Measurements from ENCODE around the gene ZNF41.
"Not testable (repeated sequence)": the region's sequence is repeated elsewhere in the genome, so short reads cannot be mapped to it uniquely, and the experiment has no call there.

Gene ZNF41

GRCh38 chrX:47507153-47507867 is 24.3 kb upstream of the ZNF41 start:
- Histone ChIP-seq H3K4me1 (ENCODE audit: control insufficient read depth in 1 of 2, insufficient read depth in 2 of 2, low read length in 2 of 2) (no peaks in the 10 kb centered on the region), H3K36me3 (ENCODE audit: control insufficient read depth in 1 of 2, insufficient read depth in 2 of 2, low read length in 2 of 2) (no peaks in the 10 kb centered on the region), H3K9me3 (ENCODE audit: control insufficient read depth in 1 of 2, low read length in 2 of 2) (no peaks in the 10 kb centered on the region)

GRCh38 chrX:47503151-47503550 is 20.1 kb upstream of the ZNF41 start:
- H3K27ac ChIP-seq (ENCODE audit: low read length): no peak overlapping the region
- no peaks in the 10 kb centered on the region for H3K27me3 ChIP-seq (ENCODE audit: low read depth, low read length)
- no peak overlapping the region for H3K4me3 ChIP-seq (ENCODE audit: low read depth in 1 of 2, low read length in 2 of 2)

More at GRCh38 chrX:47507153-47507867, 24.3 kb upstream of the ZNF41 start:
- H3K27ac ChIP-seq (ENCODE audit: low read length): no peak overlapping the region
- no peak overlapping the region for H3K4me3 ChIP-seq (ENCODE audit: low read depth in 1 of 2, low read length in 2 of 2)
- no peaks in the 10 kb centered on the region for H3K27me3 ChIP-seq (ENCODE audit: low read depth, low read length)

GRCh38 chrX:47502316-47503125 is 19.5 kb upstream of the ZNF41 start:
- Histone ChIP-seq H3K27me3 (ENCODE audit: low read depth, low read length) (no peaks in the 10 kb centered on the region), H3K9me3 (ENCODE audit: control insufficient read depth in 1 of 2, low read length in 2 of 2) (no peaks in the 10 kb centered on the region), H3K4me1 (ENCODE audit: control insufficient read depth in 1 of 2, insufficient read depth in 2 of 2, low read length in 2 of 2) (no peaks in the 10 kb centered on the region), H3K4me3 (ENCODE audit: low read depth in 1 of 2, low read length in 2 of 2) (no peak overlapping the region), H3K36me3 (ENCODE audit: control insufficient read depth in 1 of 2, insufficient read depth in 2 of 2, low read length in 2 of 2) (no peaks in the 10 kb centered on the region), H3K27ac (ENCODE audit: low read length) (no peak overlapping the region)

More at GRCh38 chrX:47503151-47503550, 20.1 kb upstream of the ZNF41 start:
- Histone ChIP-seq H3K4me1 (ENCODE audit: control insufficient read depth in 1 of 2, insufficient read depth in 2 of 2, low read length in 2 of 2) (no peaks in the 10 kb centered on the region), H3K36me3 (ENCODE audit: control insufficient read depth in 1 of 2, insufficient read depth in 2 of 2, low read length in 2 of 2) (no peaks in the 10 kb centered on the region), H3K9me3 (ENCODE audit: control insufficient read depth in 1 of 2, low read length in 2 of 2) (no peaks in the 10 kb centered on the region)

- Histone ChIP-seq H3K4me3 (ENCODE audit: low read depth in 1 of 2, low read length in 2 of 2) (no peak overlapping the region), H3K36me3 (ENCODE audit: control insufficient read depth in 1 of 2, insufficient read depth in 2 of 2, low read length in 2 of 2) (no peaks in the 10 kb centered on the region), H3K4me1 (ENCODE audit: control insufficient read depth in 1 of 2, insufficient read depth in 2 of 2, low read length in 2 of 2) (no peaks in the 10 kb centered on the region), H3K9me3 (ENCODE audit: control insufficient read depth in 1 of 2, low read length in 2 of 2) (no peaks in the 10 kb centered on the region), H3K27me3 (ENCODE audit: low read depth, low read length) (no peaks in the 10 kb centered on the region), H3K27ac (ENCODE audit: low read length) (no peak overlapping the region)
Measured at GRCh38 chrX:47501226-47502074, 18.4 kb upstream of the ZNF41 start.

GRCh38 chrX:47500554-47500953 is 17.5 kb upstream of the ZNF41 start:
- no peaks in the 10 kb centered on the region for H3K9me3 ChIP-seq (ENCODE audit: control insufficient read depth in 1 of 2, low read length in 2 of 2)

GRCh38 chrX:47499293-47499692 is 16.3 kb upstream of the ZNF41 start:
- no peak overlapping the region for H3K27ac ChIP-seq (ENCODE audit: low read length)
- H3K4me3 ChIP-seq (ENCODE audit: low read depth in 1 of 2, low read length in 2 of 2): no peak overlapping the region
- no peaks in the 10 kb centered on the region for H3K4me1 ChIP-seq (ENCODE audit: control insufficient read depth in 1 of 2, insufficient read depth in 2 of 2, low read length in 2 of 2)
- H3K9me3 ChIP-seq (ENCODE audit: control insufficient read depth in 1 of 2, low read length in 2 of 2): no peaks in the 10 kb centered on the region
- H3K27me3 ChIP-seq (ENCODE audit: low read depth, low read length): no peaks in the 10 kb centered on the region
- H3K36me3 ChIP-seq (ENCODE audit: control insufficient read depth in 1 of 2, insufficient read depth in 2 of 2, low read length in 2 of 2): no peaks in the 10 kb centered on the region

More at GRCh38 chrX:47500554-47500953, 17.5 kb upstream of the ZNF41 start:
- no peak overlapping the region for H3K4me3 ChIP-seq (ENCODE audit: low read depth in 1 of 2, low read length in 2 of 2)
- no peaks in the 10 kb centered on the region for H3K27me3 ChIP-seq (ENCODE audit: low read depth, low read length)
- no peaks in the 10 kb centered on the region for H3K4me1 ChIP-seq (ENCODE audit: control insufficient read depth in 1 of 2, insufficient read depth in 2 of 2, low read length in 2 of 2)
- no peaks in the 10 kb centered on the region for H3K36me3 ChIP-seq (ENCODE audit: control insufficient read depth in 1 of 2, insufficient read depth in 2 of 2, low read length in 2 of 2)
- H3K27ac ChIP-seq (ENCODE audit: low read length): no peak overlapping the region

GRCh38 chrX:47498411-47498810 is 15.4 kb upstream of the ZNF41 start:
- Histone ChIP-seq H3K27ac (ENCODE audit: low read length) (no peak overlapping the region), H3K27me3 (ENCODE audit: low read depth, low read length) (no peaks in the 10 kb centered on the region), H3K4me1 (ENCODE audit: control insufficient read depth in 1 of 2, insufficient read depth in 2 of 2, low read length in 2 of 2) (no peaks in the 10 kb centered on the region), H3K36me3 (ENCODE audit: control insufficient read depth in 1 of 2, insufficient read depth in 2 of 2, low read length in 2 of 2) (no peaks in the 10 kb centered on the region), H3K9me3 (ENCODE audit: control insufficient read depth in 1 of 2, low read length in 2 of 2) (no peaks in the 10 kb centered on the region), H3K4me3 (ENCODE audit: low read depth in 1 of 2, low read length in 2 of 2) (no peak overlapping the region)

GRCh38 chrX:47497271-47497888 is 14.4 kb upstream of the ZNF41 start:
- Histone ChIP-seq H3K4me3 (ENCODE audit: low read depth in 1 of 2, low read length in 2 of 2) (no peak overlapping the region), H3K9me3 (ENCODE audit: control insufficient read depth in 1 of 2, low read length in 2 of 2) (no peaks in the 10 kb centered on the region), H3K27ac (ENCODE audit: low read length) (no peak overlapping the region), H3K4me1 (ENCODE audit: control insufficient read depth in 1 of 2, insufficient read depth in 2 of 2, low read length in 2 of 2) (no peaks in the 10 kb centered on the region), H3K36me3 (ENCODE audit: control insufficient read depth in 1 of 2, insufficient read depth in 2 of 2, low read length in 2 of 2) (no peaks in the 10 kb centered on the region), H3K27me3 (ENCODE audit: low read depth, low read length) (no peaks in the 10 kb centered on the region)

- H3K36me3 ChIP-seq (ENCODE audit: control insufficient read depth in 1 of 2, insufficient read depth in 2 of 2, low read length in 2 of 2); H3K4me3 ChIP-seq (ENCODE audit: low read depth in 1 of 2, low read length in 2 of 2); H3K9me3 ChIP-seq (ENCODE audit: control insufficient read depth in 1 of 2, low read length in 2 of 2); H3K27me3 ChIP-seq (ENCODE audit: low read depth, low read length); H3K27ac ChIP-seq (ENCODE audit: low read length); H3K4me1 ChIP-seq (ENCODE audit: control insufficient read depth in 1 of 2, insufficient read depth in 2 of 2, low read length in 2 of 2): not testable (repeated sequence)
Measured at GRCh38 chrX:47492133-47492532, 9.1 kb upstream of the ZNF41 start.

GRCh38 chrX:47489507-47490275 is 6.7 kb upstream of the ZNF41 start:
- no peaks in the 10 kb centered on the region for H3K9me3 ChIP-seq (ENCODE audit: control insufficient read depth in 1 of 2, low read length in 2 of 2)
- no peak overlapping the region for H3K27ac ChIP-seq (ENCODE audit: low read length)

More at GRCh38 chrX:47489507-47490275, 6.7 kb upstream of the ZNF41 start:
- H3K4me3 ChIP-seq (ENCODE audit: low read depth in 1 of 2, low read length in 2 of 2): no peak overlapping the region
- H3K27me3 ChIP-seq (ENCODE audit: low read depth, low read length): no peaks in the 10 kb centered on the region
- no peaks in the 10 kb centered on the region for H3K36me3 ChIP-seq (ENCODE audit: control insufficient read depth in 1 of 2, insufficient read depth in 2 of 2, low read length in 2 of 2)
- H3K4me1 ChIP-seq (ENCODE audit: control insufficient read depth in 1 of 2, insufficient read depth in 2 of 2, low read length in 2 of 2): peaks cover 0 to 3% of the 10 kb centered on the region in 2 donors
